DMS114 treated with DMSO at 0.1 percent for 48 hours (cell line): ENCODE results near the gene FRG1.
"Not testable (repeated sequence)": the region's sequence is repeated elsewhere in the genome, so short reads cannot be mapped to it uniquely, and the experiment has no call there.

Experiments used
- DNase-seq: peaks from one replicate; lab custom pipeline; 2025; ENCODE audit not compliant: unreplicated experiment; lab: John Stamatoyannopoulos, UW

Gene FRG1

GRCh38 chr4:189940178-189941004 is at the start of gene FRG1:
Gene FRG1 (plus strand): TSS chr4:189940872. CDS start chr4:189941010, 138 bp downstream.
- DNase-seq: no peak

GRCh38 chr4:189897667-189898066 is 43.0 kb upstream of the FRG1 start:
- no peak for DNase-seq

DNA sequence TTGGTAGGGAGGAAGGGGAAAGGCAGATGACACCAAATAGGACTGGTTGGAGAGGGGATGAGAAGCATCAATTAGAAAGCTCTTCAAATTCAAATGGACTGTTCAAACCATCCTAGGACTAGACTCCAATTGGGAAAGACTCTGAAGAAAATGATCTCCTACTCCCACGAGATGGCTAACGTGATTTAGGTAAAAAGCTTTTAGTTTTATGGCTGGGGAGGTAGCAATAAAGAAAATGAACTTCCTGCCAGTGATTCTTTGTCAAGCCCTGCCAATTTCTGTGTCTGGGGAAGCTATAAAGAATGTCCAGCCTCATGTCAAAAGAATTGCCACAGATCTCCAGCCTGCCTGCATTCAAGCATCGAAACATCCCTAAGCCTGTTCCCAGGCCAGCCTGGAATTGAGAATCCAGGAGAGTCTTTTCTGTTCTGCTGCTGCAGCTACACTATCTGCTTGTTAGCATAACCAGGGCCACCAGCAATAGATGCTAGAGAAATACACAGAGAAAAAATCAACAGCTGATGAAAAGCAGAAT is 41.1 kb upstream of the FRG1 start:
- not testable (repeated sequence) for DNase-seq

GRCh38 chr4:189904420-189905027 is 36.1 kb upstream of the FRG1 start:
- not testable (repeated sequence) for DNase-seq

- no peak for DNase-seq
These were observed 28.5 kb upstream of the FRG1 start for GRCh38 chr4:189912170-189912569.

DNA sequence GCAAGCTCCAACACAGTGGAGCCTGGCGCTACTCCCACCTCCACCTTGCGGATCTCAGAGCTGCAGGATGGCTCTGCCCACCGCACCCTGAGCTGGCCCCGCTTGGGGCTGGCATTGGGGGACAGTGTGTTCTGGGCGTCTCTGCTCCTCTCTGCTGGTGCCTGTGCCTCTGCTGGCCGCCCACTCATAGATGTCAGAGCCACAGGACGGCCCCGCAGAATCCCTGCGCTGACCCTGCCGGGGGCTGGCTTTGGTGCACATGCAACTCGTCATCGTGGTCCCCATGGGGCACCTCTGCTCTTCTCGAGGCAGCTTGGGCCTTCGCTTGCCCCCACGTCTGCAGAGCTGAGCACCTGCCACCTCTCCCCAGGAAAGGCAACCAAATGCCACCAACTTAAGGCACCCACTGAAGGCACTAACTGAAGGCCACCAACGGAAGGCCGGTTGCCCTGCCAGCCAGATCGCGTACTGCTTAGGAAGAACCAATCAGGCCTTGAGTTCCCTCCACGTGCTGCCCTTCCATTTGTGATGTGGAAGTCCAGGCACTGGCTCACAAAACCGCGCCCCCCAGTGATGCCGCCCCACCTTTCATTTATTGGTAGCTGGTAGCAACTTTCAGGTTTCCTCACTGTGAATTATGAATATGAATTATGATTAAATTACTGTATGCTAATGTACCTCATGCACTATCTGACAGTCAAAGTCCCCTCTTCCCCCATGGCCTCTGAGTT is 23.3 kb upstream of the FRG1 start:
- DNase-seq: no peak

DNA sequence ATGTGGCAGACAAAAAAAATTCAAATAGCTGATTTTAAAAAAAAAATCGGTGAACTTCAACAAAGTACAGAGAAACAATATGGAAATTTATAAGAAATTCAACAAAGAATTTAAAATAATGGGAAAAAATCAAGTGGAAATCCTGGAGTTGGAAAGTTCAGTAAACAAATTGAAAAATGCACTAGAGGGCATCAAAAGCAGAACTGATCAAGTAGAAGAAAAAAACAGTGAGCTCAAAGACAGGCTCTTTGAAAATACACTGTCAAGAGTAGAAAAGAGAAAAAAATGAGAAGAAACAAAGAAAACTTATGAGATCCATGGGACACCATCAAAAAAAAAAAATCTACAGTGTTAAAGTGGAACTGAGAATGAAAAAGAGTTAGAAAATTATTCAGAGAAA is 19.6 kb upstream of the FRG1 start:
- DNase-seq: no peak

DNA sequence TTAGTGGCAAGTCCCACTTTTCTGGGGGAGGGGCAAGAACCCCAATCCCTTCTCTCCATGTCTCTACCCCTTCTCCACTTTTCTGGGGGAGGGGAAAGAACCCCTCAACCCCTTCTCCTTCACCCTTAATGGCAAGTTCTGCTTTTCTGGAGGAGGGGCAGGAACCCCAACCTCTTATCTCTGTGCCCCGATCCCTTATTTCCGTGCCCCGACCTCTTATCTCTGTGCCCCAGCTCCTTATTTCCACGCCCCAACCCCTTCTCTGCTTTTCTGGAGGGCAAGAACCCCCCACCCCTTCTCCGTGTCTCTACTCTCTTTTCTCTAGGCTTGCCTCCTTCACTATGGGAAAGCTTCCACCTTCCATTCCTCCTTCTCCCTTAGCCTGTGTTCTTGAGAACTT is 13.9 kb upstream of the FRG1 start:
- DNase-seq: not testable (repeated sequence)

DNA sequence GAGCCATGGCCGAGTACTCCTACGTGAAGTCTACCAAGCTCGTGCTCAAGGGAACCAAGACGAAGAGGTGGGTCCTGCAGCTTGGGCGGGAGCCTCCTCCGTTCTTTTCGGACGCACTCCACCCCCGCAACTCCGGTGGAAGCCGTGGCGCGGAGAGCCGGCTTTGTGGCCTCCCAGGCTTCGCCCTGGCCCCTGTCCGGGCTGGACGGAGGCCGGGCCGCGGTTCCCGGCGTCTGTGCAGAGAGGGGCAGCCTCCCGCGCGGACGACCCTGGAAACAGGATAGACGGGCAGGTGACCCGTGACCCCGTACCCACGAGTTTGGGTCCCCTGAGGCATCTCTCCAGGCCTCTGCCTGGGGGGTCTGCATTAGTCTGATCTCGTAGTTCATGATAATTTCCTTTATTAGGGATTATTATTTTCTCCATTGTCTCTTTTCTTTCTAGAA is 356 bp downstream of the FRG1 start:
- no peak for DNase-seq

DNA sequence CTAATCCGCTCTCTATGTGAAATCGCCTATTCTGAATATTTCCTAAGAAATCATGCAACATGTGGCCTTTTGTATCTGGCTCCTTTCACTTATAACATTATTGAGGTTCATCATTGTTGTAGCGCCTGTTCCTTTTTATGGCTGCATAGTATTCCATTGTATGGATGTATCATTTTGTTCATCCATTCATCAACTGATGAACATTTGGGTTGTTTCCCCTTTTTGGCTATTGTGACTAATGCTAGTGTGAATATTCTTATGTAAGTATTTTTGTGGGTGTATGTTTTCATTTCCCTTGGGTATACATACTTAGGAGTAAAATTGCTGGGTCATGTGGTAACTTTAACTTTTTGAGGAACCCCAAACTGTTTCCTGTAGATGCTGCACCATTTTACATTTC is 1.7 kb downstream of the FRG1 start:
- not testable (repeated sequence) for DNase-seq

DNA sequence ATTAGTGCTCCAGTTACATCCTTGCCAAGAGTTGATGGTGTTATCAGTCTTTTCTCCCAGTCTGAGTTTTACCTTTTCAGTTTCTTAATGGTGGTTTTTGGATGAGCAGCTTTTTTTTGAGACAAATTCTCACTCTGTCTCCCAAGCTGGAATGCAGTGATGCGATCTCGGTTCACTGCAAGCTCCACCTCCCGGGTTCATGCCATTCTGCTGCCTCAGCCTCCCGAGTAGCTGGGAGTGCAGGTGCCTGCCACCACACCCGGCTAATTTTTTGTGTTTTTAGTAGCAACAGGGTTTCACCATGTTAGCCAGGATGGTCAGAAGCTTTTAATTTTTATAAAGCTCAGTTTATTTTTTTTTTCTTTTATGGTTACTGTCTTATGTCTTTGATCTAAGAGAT is 3.4 kb downstream of the FRG1 start:
- DNase-seq: not testable (repeated sequence)

DNA sequence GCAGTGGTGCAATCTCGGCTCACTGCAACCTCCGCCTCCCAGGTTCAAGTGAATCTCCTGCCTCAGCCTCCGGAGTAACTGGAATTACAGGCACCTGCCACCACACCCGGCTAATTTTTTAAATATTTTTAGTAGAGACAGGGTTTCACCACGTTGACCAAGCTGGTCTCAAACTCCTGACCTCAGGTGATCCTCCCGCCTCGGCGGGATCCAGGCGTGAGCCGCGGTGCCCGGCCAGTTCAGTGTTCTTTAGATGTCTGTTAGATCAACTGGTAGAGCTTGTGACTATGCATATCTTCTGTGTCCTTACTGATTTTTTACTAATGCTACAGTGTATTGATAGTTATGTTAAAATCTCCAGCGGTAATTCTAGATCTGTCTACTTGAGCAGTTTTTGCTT is 6.2 kb downstream of the FRG1 start:
- not testable (repeated sequence) for DNase-seq

- DNase-seq: not testable (repeated sequence)
These were observed 7.8 kb downstream of the FRG1 start for GRCh38 chr4:189948486-189948885.

DNA sequence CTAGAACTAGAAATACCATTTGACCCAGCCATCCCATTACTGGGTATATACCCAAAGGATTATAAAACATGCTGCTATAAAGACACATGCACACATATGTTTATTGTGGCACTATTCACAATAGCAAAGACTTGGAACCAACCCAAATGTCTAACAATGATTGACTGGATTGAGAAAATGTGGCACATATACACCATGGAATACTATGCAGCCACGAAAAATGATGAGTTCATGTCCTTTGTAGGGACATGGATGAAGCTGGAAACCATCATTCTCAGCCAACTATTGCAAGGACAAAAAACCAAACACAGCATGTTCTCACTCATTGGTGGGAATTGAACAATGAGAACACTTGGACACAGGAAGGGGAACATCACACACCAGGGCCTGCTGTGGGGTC is 28.6 kb downstream of the FRG1 start:
- DNase-seq: not testable (repeated sequence)

DNA sequence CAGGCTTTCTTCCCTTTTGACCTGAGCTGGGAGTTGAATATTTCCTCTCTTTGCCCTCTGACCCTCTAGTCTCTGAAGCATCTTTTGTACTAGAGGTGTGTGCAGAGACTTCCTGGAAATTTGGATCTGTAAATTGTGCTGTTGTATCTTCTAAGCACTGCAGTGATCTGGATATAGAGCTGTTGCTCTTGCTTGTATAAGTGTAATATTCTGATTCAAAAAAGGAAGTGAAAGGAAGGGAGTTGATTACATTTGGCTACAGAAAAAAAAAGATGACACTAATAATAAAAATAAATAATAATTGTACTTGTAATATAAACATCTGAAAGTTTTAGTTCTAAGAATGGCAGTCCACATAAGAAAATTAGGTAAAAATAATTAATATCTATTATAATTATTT is 33.0 kb downstream of the FRG1 start:
- no peak for DNase-seq

DNA sequence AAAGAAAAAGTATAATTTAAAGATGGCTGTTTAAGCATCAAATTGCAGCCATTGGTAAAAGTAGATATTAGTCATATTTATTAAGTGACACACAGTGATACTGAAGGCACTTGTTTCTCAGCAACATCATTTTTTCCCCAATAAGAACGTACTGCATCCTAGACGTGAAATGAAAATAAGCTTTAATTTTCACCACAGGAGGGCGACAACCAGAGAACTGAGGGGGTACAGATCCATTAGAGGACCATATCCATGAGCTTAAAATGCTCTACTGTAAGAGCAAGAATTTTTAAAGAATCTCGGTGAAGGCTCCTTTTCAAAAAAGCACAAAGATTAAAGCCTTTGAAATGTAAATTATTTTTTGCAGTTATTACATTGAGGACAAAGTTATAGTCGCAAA is 33.4 kb downstream of the FRG1 start:
- no peak for DNase-seq

DNA sequence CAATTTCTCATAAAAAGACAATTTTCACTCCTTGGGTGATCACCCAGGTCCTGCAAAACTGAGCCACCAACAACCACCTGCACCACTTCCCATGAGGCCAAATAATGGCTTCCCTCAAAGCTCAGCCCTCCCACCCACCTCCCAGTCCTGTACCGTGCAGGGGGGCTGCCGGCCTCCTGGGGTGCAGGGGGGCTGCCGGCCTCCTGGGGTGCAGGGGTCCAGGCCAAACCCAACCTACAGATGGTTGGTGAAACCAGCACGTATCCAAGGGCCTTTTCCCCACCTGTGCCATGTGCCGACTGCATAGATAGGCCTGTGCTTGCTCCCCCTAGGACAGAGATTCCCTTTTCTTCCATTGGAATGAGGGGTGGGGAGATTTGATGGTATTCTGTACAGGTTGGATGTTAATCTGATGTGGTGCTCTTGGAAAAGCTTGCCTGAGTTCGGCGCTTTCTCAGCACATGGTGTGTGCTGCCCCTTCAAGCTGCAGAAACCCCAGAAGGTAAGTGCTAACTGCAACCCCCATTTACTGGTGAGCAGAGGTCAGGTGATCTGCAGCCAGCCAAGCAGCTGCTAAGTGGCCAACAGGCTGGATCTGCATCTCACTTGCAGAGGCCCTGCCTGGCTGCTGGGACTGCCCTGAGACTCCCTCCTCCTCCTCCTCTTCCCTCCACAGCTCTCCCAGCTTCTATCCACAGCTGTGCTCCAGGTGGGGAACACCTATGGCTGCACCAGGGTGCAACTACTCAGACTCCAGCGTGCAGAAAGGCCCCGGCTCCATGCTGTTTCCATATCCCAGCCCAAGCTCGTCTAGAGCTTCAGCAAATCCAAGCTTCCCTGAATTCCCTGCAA is 38.8 kb downstream of the FRG1 start:
- no peak for DNase-seq

GRCh38 chr4:189980292-189980691 is 39.6 kb downstream of the FRG1 start:
- DNase-seq: not testable (repeated sequence)

DNA sequence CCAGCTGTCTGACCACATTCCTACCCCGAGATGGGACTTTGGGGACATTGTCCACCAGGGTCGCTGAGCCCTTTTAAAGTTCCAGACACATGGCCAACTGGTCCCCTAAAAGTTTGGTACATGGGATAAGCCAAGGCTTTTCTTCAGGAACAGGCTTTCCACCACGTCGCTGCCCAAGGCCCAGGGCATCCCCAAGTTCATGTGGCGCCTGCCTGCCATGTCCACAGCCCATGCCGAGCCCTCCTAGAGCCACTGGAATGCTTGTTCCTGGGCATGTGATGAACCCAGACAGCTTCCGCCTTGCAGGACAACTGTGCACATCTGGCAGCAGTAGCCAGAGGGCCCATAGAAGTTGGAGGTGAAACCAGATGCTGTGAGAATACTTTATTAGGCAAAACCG is 41.3 kb downstream of the FRG1 start:
- DNase-seq: no peak

DNA sequence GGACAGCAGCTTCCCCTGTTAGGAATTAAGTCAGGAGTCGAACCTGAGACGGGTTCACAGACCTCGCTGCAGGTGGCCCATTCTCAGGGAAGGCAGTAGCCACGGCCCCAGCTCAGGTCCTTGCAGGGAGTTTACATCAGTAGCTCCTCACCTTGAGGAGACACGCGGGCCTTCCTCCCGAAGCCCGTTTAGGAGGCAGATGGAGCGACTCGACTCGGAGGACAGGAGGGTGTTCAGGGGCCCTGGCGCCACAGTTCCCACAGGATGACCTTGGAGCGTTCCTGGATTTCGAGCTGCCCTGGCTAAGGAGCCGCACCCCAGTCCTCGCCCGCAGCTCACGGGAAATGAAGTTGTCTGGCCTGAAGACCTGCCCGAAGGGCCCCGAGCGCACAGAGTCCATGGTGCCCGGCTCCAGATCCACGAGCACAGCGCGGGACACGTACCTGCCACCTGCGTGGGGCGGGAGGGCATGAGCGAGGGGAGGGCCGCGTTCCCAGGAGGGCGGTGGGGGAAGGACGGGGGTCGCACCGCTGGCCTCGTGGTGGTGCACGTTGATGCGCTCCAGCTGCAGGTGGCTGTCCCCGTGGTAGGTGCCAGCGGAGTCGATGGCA is 43.3 kb downstream of the FRG1 start:
- DNase-seq: not testable (repeated sequence)
